Measurements from ENCODE around the gene RAB40C.

RAB40C gene

GRCh38 chr16:560204-560700 is 29.6 kb upstream of the RAB40C start, which contains the start of gene PRR35:
TSS of gene PRR35 (plus strand) at chr16:560394. CDS start at chr16:563295, 2,901 bp downstream.
- no peak within 1 kb of the TSS for H3K4me3 ChIP-seq (ENCODE audit: low read depth, low read length)
- no peak for TF ChIP-seq CTCF (IDR thresholded peaks at IDR 0.05; ENCODE audit: borderline replicate concordance, insufficient read depth, low read depth, low read length)

GRCh38 chr16:560701-561412 is 29.0 kb upstream of the RAB40C start:
- H3K4me3 ChIP-seq (ENCODE audit: low read depth, low read length) = no peak overlapping the region
- no peak for TF ChIP-seq CTCF (IDR thresholded peaks at IDR 0.05; ENCODE audit: borderline replicate concordance, insufficient read depth, low read depth, low read length)

- H3K4me3 ChIP-seq (ENCODE audit: low read depth, low read length) = no peak overlapping the region
- no peak for TF ChIP-seq CTCF (IDR thresholded peaks at IDR 0.05; ENCODE audit: borderline replicate concordance, insufficient read depth, low read depth, low read length)
These were observed 28.5 kb upstream of the RAB40C start for GRCh38 chr16:561413-561794.

GRCh38 chr16:561957-562938 is 27.6 kb upstream of the RAB40C start:
- H3K4me3 ChIP-seq (ENCODE audit: low read depth, low read length) = no peak overlapping the region
- no peak for TF ChIP-seq CTCF (IDR thresholded peaks at IDR 0.05; ENCODE audit: borderline replicate concordance, insufficient read depth, low read depth, low read length)

- no peak for TF ChIP-seq CTCF (IDR thresholded peaks at IDR 0.05; ENCODE audit: borderline replicate concordance, insufficient read depth, low read depth, low read length)
- H3K4me3 ChIP-seq (ENCODE audit: low read depth, low read length) = no peak overlapping the region
These were observed 26.7 kb upstream of the RAB40C start for GRCh38 chr16:563072-563644.

GRCh38 chr16:564690-565418 is 25.0 kb upstream of the RAB40C start:
- no peak overlapping the region for H3K4me3 ChIP-seq (ENCODE audit: low read depth, low read length)
- no peak for TF ChIP-seq CTCF (IDR thresholded peaks at IDR 0.05; ENCODE audit: borderline replicate concordance, insufficient read depth, low read depth, low read length)

All from GM12875 (cell line).